Keratinocyte (primary cell): Measurements from ENCODE around the gene CXCL16. TPM values are rescaled to one million over a fixed set of nuclear protein-coding genes. Genes with fewer than 3 reads are reported as not detected.

ENCODE experiments used
- polyA plus RNA-seq, 5 experiments: library from polyadenylated mRNA; depleted of rRNA in 3 of 5; stranded (reverse) in 3 of 5; stranded (forward) in 1 of 5; unstranded in 1 of 5; fragments of >200 nt; gene quantifications; 1 replicate in 1 of 5; 2 replicates in 3 of 5; 3 replicates in 1 of 5; pipeline versions ENCODE4 v1.2.1 to v1.2.3, GENCODE V29; 2011 to 2012; ENCODE audit warnings: missing spikeins in 2 of 5, low read depth in 1 of 5, low replicate concordance in 1 of 5

CXCL16 gene
- polyA plus RNA-seq, 1 donor (not counting 4 experiments of a cell fraction or from before 2014, with no cell fraction given), result 12.8 TPM

Other genes starting within 250 kb of the CXCL16 start
- 0.04 to 0.33 TPM (median 0.10 TPM) in 3 replicates for gene SPNS2, start 241.0 kb downstream of the CXCL16 start, polyA plus RNA-seq
- gene MYBBP1A, start 184.5 kb downstream of the CXCL16 start, polyA plus RNA-seq, result 20.0 to 39.8 TPM (median 20.5 TPM) in 3 replicates
- gene GGT6, start 179.4 kb downstream of the CXCL16 start, polyA plus RNA-seq, result 0.69 to 1.4 TPM (median 0.93 TPM) in 3 replicates
- not detected in 3 replicates for gene SMTNL2, start 155.4 kb downstream of the CXCL16 start, polyA plus RNA-seq
- gene ALOX15, start 98.2 kb downstream of the CXCL16 start, polyA plus RNA-seq, result 0.02 to 0.04 TPM (median 0.04 TPM) in 3 replicates
- 5.7 to 19.7 TPM (median 8.9 TPM) in 3 replicates for gene PELP1, start 35.8 kb downstream of the CXCL16 start, polyA plus RNA-seq
- gene ARRB2, start 29.3 kb downstream of the CXCL16 start, polyA plus RNA-seq, result 7.5 to 12.8 TPM (median 11.5 TPM) in 3 replicates
- 36.9 to 41.5 TPM (median 39.6 TPM) in 3 replicates for gene MED11, start 8.5 kb downstream of the CXCL16 start, polyA plus RNA-seq
- 0.14 to 0.31 TPM (median 0.25 TPM) in 3 replicates for gene ZMYND15, start 95 bp downstream of the CXCL16 start, polyA plus RNA-seq
- not detected in 3 replicates for gene TM4SF5, start 32.0 kb upstream of the CXCL16 start, polyA plus RNA-seq
- gene VMO1, start 46.4 kb upstream of the CXCL16 start, polyA plus RNA-seq, result 0.14 to 0.42 TPM in 2 of 3 replicates, not detected in the other
- gene GLTPD2, start 49.0 kb upstream of the CXCL16 start, polyA plus RNA-seq, result not detected in 3 replicates
- gene PSMB6, start 56.2 kb upstream of the CXCL16 start, polyA plus RNA-seq, result 191 to 245 TPM (median 225 TPM) in 3 replicates
- gene PLD2, start 67.2 kb upstream of the CXCL16 start, polyA plus RNA-seq, result 27.9 to 48.6 TPM (median 33.3 TPM) in 3 replicates
- gene MINK1, start 93.4 kb upstream of the CXCL16 start, polyA plus RNA-seq, result 82.8 to 101 TPM (median 93.7 TPM) in 3 replicates
- 0.31 to 0.68 TPM (median 0.33 TPM) in 3 replicates for gene C17orf107, start 159.6 kb upstream of the CXCL16 start, polyA plus RNA-seq
- gene CHRNE, start 163.2 kb upstream of the CXCL16 start, polyA plus RNA-seq, result 0.02 to 0.04 TPM in 2 of 3 replicates, not detected in the other
- not detected in 3 replicates for gene GP1BA, start 192.3 kb upstream of the CXCL16 start, polyA plus RNA-seq
- 28.3 to 43.6 TPM (median 33.8 TPM) in 3 replicates for gene SLC25A11, start 200.1 kb upstream of the CXCL16 start, polyA plus RNA-seq
- 101 to 129 TPM (median 118 TPM) in 3 replicates for gene RNF167, start 200.3 kb upstream of the CXCL16 start, polyA plus RNA-seq
- 1,029 to 1,579 TPM (median 1,435 TPM) in 3 replicates for gene PFN1, start 208.6 kb upstream of the CXCL16 start, polyA plus RNA-seq
- 1.8 to 3.1 TPM (median 2.4 TPM) in 3 replicates for gene ENO3, start 211.2 kb upstream of the CXCL16 start, polyA plus RNA-seq
- gene SPAG7, start 227.9 kb upstream of the CXCL16 start, polyA plus RNA-seq, result 65.6 to 73.7 TPM (median 65.7 TPM) in 3 replicates
- 8.5 to 14.3 TPM (median 10.4 TPM) in 3 replicates for gene CAMTA2, start 247.7 kb upstream of the CXCL16 start, polyA plus RNA-seq